Measurements from ENCODE around the gene LATS2. TPM values are rescaled to one million over a fixed set of nuclear protein-coding genes. Genes with fewer than 3 reads are reported as not detected.

Gene LATS2
- total RNA-seq, 4 donors from 2014 or later, result 3.7 to 9.9 (median 6.5) TPM

- DNase-seq, result no peak
- no peaks in the 10 kb centered on the region for H3K9me3 ChIP-seq
- H3K4me3 ChIP-seq, result no peak overlapping the region
- H3K36me3 ChIP-seq, result no peaks in the 10 kb centered on the region
- no peaks in the 10 kb centered on the region for H3K4me1 ChIP-seq
- H3K27ac ChIP-seq, result no peak overlapping the region
- TF ChIP-seq CTCF (IDR thresholded peaks at IDR 0.05) (no peak), POLR2A (IDR thresholded peaks at IDR 0.05) (no peak)
- no peaks in the 10 kb centered on the region for H3K27me3 ChIP-seq
Measured at GRCh38 chr13:21000647-21001046, 60.7 kb downstream of the LATS2 start.

DNA sequence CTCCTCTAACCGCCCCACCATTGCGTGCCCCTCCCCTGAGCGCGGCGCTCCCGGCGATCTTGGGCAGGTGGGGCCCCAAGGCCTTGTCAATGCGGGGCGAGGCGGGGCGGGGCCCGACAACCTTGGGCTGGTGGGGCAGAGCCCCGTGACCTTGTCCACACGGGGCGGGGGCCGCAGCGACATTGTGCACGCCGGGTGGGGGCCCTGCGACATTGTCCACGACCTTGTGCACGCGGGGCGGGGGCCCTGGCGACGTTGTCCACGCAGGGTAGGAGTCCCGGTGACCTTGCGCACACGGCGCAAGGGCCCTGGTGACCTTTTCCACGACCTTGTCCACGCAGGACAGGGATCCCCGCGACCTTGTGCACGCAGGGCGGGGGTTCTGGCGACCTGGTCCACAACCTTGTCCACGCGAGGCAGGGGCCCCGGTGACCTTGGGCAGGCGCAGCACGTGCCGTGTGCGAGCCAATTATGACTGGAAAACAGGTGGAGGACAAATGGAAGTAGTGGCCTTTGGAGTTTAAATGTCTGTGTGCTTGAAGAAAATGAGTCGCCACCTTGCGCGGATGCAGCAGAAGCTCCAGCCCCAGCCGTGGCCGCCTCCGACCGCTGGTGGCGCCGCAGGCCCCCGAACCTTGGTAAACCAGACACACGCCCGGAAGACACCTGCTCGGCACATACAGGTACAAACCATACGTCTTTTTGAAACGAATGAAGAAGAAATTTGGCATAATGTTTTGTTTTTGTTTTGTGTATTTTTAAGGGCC is 62.6 kb downstream of the LATS2 start:
- H3K27ac ChIP-seq, result no peak overlapping the region

GRCh38 chr13:20997301-20998161 is 63.9 kb downstream of the LATS2 start:
- Histone ChIP-seq H3K27ac (no peak overlapping the region), H3K36me3 (no peaks in the 10 kb centered on the region), H3K9me3 (no peaks in the 10 kb centered on the region), H3K4me3 (no peak overlapping the region), H3K27me3 (no peaks in the 10 kb centered on the region), H3K4me1 (no peaks in the 10 kb centered on the region)
- TF ChIP-seq POLR2A (IDR thresholded peaks at IDR 0.05) (no peak), CTCF (IDR thresholded peaks at IDR 0.05) (no peak)
- no peak for DNase-seq

More for the DNA sequence above, 62.6 kb downstream of the LATS2 start:
- H3K9me3 ChIP-seq, result no peaks in the 10 kb centered on the region
- H3K27me3 ChIP-seq, result no peaks in the 10 kb centered on the region
- no peak for TF ChIP-seq POLR2A (IDR thresholded peaks at IDR 0.05)
- TF ChIP-seq CTCF (IDR thresholded peaks at IDR 0.05), result no peak
- no peak for DNase-seq
- H3K4me3 ChIP-seq, result no peak overlapping the region
- no peaks in the 10 kb centered on the region for H3K36me3 ChIP-seq
- no peaks in the 10 kb centered on the region for H3K4me1 ChIP-seq

GRCh38 chr13:20995245-20995838 is 66.0 kb downstream of the LATS2 start:
- H3K4me3 ChIP-seq, result no peak overlapping the region
- peaks cover 0 to 7% (median 0%) of the 10 kb centered on the region in 3 donors for H3K36me3 ChIP-seq
- no peaks in the 10 kb centered on the region for H3K27me3 ChIP-seq
- no peak overlapping the region for H3K27ac ChIP-seq
- no peaks in the 10 kb centered on the region for H3K9me3 ChIP-seq
- TF ChIP-seq POLR2A (IDR thresholded peaks at IDR 0.05) (no peak), CTCF (IDR thresholded peaks at IDR 0.05) (no peak)
- no peak for DNase-seq
- H3K4me1 ChIP-seq, result no peaks in the 10 kb centered on the region

GRCh38 chr13:20994441-20994821 is 67.0 kb downstream of the LATS2 start:
- Histone ChIP-seq H3K4me1 (no peaks in the 10 kb centered on the region), H3K27ac (no peak overlapping the region), H3K36me3 (peaks cover 0 to 8% (median 0%) of the 10 kb centered on the region in 3 donors), H3K4me3 (no peak overlapping the region), H3K27me3 (no peaks in the 10 kb centered on the region), H3K9me3 (no peaks in the 10 kb centered on the region)
- TF ChIP-seq POLR2A (IDR thresholded peaks at IDR 0.05) (no peak), CTCF (IDR thresholded peaks at IDR 0.05) (no peak)
- peak in 1 of 3 donors; percentile 39 for DNase-seq

All from Peyer's patch (tissue), 4 donors.